Stimulated activated CD8-positive, alpha-beta memory T cell treated with anti-CD3 and anti-CD28 coated beads, Interleukin-4, amount 100 ng/mL, for 48 hours (primary cell): ENCODE data around the gene MAPKAP1.

Experiments
- DNase-seq: peaks from one replicate; pipeline ENCODE4 v3.0.0-alpha.2; 2020

The MAPKAP1 gene

DNA sequence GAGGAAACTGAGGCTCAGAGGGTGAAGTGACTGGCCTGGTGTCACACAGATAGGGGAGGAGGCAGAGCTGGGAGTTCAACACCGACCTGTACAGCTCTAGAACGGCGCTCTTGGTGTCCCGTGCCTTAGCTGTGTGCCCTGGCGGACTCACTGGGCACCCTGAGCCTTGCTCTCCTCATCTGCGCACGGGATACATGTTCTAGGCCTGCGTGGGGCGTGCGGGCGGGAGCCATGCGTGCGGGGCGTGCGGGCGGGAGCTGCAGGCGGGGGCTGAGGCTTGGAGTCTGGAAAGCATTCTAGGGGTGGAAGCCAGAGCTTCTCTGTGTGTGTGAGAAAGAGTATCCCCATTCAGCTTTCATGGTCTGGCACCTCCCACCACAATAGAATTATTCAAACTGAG lies 280.1 kb downstream of the MAPKAP1 start:
- DNase-seq = no peak

DNA sequence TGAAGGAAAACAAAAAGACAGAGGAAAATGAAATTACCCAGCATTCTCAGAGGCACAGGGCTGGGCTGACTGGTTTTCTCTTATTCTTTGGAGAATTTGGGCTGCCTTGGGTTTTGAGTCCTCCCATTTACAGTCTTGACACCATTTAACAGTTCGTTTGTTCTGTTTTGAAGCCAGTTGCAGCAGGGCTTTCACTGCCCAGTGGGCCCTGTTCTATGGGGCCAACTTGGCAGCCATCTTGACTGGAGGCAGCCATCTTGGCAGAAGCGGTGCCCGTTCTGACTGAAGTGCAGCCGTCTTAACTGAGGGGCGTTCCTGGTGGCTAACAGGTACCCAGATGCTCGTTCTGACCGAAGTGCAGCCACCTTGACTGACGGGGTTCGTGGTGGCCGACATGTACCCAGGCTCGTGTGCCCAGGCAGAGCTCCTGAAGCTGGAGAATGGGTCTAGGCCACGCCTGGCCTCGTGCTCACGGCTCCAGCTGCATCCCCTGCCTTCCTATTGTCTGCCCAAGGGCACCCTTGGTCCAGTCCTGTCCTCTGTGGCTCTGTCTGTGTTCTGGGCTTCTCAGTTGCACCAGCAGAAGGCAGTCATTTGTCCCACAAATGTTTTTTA lies 281.0 kb downstream of the MAPKAP1 start:
- no peak for DNase-seq

DNA sequence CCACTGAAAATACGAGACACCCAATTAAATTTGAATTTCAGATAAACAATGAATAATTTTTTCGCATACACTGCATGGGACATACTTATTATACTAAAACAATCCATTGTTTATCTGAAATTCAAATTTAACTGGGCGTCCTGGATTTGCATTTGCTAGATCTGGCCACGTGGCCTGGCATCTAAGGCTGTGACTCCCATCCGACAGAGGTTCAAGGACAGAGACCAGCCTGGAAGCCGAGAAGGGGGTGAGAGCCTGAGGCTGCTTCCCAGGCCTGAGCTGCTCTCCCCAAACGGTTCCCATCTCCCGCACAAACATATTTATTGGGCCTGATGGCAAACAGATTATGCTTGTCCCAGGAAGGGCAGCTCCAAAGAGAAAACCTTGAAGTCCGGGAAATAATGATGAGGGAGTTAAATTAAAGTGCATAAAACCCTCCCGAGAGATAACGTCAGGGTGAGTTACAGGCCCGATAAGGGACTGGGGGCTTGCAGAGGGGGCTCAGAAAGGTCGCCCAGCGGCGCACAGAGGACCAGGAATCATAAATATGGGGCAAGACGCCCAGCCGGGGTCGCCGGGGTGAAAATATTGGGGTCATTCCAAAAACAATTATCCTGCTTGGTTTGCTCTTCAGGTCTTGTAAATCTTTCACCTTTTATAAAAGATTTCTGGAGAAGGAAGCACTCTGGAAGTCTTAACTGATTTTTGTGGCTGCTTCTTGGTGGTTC lies 281.7 kb downstream of the MAPKAP1 start:
- DNase-seq = no peak

DNA sequence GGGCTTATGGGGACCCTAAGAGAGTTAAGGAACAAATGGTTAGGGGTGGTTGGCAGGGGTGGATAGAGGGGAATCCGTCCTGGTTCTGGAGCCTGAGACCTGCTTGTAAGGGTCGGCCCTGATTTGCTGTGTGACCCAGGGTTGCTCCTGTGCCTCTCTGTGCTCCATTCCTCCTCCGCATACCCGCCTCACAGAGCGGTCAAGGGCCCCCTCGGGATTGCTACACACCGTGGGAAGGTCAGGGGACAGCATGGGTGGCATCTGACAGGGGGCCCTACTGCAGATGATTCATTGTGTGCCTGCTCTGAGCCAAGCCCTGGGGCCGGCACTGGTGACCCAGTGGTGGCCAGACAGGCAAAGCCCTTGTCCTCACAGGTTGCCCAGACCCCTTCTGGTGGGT lies 283.0 kb downstream of the MAPKAP1 start:
- DNase-seq = no peak

DNA sequence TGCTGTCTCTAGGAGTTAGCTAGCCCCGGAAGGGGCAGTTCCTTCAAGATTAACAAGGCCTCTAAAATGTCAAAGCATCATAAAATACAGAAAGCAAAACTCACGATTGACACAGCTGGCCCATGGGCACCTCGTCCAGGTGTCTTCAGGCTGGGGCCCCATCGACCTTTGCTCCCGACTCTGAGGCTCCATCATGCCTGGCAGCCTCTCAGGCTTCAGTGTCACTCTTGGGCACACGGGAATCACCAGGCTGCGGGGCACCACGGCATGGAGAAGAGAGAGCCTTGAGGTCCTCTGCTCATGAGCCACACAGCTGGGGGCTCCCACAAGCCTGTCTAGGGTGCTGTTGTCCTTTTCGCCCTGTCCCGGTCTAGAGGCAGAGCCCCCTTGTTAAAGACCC lies 284.2 kb downstream of the MAPKAP1 start:
- DNase-seq = no peak

DNA sequence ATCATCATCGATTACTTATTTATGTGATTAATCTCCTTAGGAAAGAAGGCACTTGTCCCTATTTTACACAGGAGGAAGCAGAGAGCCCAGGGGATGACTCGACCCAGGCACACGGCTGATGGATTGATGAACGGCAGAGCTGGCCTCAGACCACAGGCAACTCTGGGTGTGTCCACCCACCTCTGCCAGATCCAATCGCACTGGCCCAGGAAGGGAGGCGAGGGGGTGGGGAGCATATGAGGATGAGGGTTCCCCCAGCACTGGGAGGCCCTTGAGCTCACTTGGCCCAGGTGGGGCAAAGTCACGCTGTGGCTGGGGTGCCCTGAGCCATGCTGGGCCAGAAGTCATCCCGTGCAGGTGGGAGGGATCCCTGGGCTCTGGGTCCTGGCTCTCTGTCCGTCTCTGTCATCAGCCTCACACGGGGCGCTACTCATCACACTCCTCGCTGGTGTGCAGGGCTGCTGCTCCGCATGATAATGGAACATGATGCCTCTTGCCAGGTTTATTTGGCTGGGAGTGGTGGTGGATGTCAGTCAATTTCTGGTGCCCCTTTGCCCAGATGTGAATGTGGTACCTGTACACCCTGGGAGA lies 285.3 kb downstream of the MAPKAP1 start:
- DNase-seq = no peak

DNA sequence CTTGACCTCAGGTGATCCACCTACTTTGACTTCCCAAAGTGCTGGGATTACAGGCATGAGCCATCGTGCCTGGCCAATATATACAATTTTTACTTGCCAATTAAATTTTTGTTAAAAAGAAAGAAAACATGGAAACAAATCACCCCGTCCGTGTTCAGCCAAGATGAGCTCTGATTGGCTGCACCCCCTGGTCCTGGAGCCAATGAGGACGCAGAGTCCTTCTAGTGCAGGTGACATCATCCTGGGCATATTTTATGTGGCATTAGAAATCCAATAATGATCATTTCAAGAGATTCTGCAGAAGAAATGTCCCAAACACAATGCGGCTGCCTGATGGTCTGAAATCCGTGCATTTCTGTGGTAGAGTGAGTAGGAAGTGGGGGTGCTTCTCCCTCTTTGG lies 285.8 kb downstream of the MAPKAP1 start:
- no peak for DNase-seq

DNA sequence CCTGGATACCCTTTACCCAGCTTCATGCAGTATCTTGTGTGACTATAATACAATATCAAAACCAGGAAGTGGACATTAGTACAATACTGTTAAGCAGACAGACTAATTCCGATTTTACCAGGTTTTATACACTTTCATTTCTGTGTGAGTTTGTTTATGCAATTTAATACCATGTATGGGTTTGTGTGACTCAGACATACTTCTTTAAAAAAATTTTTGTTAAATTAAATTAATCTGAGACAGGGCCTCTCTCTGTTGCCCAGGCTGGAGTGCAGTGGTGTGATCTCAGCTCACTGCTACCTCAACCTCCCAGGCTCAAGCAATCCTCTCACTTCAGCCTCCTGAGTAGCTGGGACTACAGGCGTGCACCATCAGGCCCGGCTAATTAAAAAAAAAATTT lies 288.6 kb downstream of the MAPKAP1 start:
- DNase-seq = no peak

DNA sequence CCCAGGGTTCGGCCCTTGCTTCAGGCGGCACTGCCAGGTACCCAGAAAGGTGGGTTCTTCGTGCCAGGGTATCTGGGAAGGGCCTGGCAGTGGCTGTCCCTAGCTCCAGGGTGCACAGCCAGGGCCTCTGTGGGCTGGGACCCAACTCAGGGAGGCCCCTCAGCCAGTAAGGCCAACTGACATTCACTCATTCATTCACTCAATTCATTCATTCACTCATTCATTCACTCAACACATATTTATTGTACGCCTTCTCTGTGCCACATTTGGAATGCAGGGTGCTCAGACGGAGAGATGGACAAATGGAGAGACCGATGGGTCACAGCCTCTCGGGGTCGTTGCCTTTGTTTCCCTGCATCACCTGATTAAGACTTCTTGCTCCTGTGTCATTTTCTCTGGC lies 290.5 kb downstream of the MAPKAP1 start:
- DNase-seq = no peak

DNA sequence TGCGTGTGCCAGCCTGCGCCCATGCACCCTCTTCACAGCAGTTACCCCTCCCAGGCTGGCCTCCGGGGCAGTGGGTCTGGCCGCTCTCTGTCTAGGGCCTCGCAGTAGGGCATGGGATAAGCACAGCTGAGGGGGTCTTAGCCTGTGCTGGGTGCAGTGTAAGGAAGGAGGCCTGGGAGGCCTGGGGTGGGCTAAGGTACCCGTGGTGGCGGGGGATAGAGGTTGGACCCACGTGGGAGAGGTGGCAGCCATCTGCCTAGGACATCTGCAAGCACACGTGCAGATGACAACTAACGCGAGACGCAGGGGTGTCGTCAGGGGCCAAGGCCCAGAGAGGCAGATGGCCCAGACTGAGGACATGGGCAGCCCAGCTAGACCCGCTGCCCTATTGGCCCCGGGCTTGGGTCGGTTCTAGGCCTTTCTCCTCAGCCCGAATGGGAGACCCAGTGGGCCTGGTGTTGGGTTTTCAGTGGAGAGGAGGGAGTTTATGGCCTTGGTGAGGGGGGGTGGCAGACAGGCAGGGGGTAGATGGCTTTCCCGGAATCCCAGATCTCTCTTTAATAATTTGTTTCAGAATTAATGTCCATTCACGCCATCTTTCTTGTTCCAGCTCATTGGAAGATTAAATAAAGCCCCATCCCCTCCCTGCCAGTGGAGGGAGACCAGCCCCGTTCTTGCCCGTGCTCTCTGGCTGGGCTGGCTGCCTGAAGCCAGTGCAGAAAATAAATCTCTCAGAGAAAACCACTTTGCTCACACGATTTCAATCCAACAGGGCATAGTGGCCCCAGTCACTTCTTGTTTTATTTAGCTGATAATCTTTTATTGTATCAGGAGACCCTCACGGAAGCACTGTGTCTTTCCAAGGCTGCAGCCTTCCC lies 291.2 kb downstream of the MAPKAP1 start:
- DNase-seq = no peak

DNA sequence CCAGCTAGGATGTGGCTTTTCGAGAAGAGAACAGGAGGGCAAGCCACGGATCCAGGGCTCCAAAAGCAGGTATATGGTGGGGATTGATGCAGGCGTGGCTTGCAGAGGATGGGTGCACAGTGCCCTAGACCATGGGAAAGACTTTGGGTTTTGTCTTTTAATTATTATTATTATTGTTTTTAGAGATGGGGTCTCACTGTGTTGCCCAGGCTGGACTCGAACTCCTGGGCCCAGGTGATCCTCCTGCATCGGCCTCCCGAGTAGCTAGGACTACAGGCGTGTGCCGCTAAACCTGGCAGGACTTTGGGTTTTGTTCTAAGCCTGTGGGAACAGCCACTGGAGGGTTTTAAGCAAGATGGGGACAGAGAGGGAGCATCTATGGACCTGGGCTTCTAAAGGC lies 293.4 kb downstream of the MAPKAP1 start:
- no peak for DNase-seq

DNA sequence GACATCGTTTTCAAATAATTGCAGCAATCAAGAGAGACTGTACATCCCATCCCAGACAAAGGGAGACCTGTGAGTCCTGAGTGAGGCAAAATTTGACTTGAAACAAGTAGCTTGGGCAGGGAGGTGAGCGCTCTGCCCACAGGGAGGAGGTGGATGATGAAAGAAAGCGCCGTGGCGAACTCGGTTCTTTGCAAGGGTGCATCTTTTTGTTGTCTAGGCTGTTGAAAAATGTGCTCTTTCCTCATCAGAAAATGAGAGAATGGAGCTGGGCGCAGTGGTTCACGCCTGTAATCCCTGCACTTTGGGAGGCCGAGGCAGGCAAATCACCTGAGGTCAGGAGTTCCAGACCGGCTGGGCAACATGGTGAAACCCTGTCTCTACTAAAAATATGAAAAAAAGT lies 294.8 kb downstream of the MAPKAP1 start:
- no peak for DNase-seq

DNA sequence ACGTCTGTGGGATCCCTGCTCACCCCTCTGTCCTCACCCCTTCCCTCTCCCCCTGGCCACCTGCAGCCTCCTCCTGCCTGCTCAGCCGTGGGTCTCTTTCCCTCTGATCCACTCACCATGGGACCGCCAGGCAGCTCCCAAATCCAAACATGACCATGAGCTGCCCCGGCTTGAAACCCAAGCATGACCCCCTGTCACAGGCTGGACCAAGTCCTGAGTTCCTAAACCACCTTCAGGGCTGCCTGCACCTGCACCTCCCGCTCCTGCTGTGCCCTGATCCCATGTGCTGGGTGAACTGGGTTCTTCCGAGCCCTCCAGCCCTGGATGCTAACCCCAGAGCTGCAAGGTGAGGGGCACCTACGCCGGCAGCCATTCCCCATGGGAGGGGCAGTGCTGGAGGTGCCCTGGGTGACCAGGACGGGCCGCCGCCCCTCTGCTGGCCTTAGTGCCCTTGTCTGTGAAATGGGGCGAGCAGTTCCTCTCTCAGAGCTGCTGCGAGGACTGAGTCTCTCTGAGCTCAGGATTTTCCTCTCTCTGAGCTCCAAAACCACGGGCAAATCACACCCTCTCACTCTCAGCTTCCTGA lies 295.7 kb downstream of the MAPKAP1 start:
- no peak for DNase-seq

DNA sequence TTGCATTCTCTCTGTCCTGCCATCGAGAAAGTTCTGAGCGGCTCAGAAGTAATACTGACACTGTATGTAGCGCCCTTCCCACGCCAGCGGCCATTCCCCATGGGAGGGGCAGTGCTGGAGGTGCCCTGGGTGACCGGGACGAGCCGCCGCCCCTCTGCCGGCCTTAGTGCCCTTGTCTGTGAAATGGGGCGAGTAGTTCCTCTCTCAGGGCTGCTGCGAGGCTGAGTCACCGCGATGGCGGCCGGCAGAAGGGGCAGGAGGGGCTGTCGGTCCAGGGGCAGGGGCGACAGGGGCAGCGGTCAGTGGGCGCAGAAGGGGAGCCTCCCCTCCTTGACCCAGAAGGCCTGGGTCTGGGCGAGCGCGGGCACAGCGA lies 296.5 kb downstream of the MAPKAP1 start:
- DNase-seq = no peak

DNA sequence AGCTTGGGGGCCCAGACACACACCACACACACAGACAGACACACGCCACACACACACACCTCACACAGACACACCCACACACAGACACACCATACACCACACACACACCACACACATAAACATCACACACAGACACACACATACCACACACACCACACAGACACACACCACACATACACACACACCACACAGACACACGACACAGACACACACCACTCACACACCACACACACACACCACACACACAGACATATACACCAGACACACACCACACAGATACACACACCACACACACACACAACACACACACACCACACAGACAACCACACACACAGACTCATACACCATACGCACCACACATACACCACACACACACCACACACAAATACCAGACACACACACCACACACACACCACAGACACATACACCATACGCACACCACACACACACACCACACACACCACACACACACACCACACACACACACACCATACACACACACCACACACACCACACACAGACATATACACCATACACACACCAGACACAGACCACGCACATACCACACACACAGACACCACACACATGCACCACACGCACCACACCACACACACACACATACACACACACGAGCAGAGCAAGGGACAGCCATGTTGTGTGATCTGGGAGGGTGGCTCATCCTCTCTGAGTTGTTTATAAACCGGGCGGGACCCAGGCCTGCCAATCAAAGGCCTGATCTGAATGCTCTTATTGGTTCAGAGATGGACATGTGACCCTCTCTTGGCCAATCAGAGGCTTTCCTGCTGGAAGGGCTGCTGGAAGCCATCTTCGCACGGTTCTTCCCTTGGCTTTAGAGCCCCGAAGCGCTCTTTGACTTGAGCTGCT lies 297.1 kb downstream of the MAPKAP1 start:
- peak; percentile 65 for DNase-seq

DNA sequence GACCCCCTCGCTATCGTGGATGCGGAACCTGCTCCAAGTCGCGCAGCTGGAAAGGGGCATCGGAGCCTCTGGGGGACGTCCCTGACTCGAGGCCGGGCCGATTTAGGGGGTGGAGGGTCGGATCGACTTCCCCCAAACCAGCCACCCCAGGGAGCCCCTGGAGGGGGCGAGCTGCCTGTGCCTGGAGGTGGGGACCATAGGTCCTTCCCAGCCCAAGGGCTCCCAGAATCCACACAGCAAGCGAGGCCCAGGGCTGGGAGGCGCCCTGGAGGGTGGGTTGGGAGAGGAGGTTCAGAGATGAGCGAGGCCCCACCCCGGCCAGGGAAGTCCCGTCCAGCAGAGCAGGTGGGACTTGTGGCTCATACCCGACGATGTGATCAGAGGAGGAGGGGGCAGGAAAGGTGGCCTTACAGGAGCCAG lies 297.8 kb downstream of the MAPKAP1 start:
- DNase-seq = no peak

DNA sequence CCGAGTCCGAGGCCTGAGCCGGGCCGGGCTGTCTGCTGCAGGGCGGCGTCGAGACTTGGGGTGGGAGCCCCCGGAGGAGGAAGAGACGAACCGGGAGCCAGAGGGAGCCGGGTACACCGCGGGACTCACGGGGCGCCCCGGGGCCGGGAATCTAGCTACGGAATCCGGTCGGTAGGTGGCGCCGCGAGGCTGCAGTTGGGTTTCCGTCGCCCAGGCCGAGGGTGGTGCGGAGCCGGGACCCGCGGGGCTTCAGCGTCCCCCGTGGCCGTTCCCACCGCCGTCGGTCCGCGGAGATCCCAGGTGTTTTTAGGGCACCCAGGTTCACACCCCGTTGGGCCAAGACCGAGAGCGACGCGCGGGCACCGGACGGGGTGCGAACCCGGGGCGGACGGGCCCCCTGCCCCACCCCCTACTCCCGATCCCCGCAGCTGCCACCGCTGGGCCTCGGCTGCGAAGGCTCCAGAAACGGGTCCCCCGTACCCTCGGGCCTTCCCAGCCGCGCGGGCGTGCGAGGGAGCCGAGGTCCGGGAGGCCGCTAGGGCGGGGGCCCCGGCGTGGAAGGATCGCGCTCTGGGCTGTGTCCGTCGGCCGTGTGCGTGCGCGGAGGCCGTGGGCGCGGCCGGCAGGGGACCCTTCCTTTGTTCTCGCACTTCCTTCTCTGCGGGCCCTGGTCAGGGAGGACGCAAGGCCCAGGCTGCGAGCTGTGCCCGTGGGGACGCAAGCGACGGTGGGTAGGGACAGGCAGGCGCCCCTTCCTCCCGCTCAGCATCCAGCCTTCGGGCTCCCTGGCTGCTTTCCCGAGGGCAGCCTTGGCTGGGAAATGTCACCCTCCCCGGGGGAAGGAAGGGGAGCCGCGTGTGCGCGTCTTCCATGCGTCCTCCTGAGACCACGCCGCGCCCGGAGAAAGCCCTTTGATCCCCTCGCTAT lies 298.8 kb downstream of the MAPKAP1 start:
- peak; percentile 91 for DNase-seq

DNA sequence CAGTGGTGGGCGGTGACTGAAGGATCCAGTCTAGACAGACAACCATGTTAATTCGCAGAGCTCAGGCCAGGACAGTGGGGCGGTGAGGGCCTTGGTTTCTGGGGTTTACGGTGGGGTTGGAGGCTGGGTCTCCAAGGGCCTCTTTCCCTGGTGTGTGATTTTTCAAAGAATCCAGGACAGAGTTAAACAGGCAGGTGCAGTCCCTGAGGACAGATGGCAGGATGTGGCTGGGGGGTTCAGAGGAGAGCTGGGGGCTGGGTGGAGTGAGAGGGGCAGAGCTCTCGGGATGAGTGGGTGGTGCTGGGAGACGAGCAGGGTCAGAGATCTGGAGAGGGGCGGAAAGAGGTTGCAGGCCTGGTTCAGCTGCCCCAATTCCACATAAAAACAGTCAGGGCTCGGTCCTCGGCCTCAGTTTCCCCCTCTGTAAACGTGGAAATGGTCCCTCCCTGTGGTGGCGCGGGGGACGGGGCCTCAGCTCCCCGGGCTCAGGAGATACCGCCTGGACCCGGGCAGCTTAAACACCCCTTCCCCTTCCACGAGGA lies 299.5 kb downstream of the MAPKAP1 start:
- no peak for DNase-seq

DNA sequence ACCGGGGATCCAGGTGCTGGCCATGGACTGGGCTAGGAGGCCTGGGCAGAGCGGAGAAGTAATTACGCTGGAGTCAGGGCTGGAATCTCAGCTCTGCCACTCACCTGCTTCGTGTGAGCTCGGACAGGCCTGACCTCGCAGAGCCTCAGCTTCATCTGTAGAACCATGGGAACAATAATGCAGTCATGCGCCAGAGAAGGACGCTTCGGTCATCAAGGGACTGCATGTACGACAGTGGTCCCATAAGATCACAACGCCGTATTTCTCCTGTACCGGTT lies 300.3 kb downstream of the MAPKAP1 start:
- DNase-seq = no peak

DNA sequence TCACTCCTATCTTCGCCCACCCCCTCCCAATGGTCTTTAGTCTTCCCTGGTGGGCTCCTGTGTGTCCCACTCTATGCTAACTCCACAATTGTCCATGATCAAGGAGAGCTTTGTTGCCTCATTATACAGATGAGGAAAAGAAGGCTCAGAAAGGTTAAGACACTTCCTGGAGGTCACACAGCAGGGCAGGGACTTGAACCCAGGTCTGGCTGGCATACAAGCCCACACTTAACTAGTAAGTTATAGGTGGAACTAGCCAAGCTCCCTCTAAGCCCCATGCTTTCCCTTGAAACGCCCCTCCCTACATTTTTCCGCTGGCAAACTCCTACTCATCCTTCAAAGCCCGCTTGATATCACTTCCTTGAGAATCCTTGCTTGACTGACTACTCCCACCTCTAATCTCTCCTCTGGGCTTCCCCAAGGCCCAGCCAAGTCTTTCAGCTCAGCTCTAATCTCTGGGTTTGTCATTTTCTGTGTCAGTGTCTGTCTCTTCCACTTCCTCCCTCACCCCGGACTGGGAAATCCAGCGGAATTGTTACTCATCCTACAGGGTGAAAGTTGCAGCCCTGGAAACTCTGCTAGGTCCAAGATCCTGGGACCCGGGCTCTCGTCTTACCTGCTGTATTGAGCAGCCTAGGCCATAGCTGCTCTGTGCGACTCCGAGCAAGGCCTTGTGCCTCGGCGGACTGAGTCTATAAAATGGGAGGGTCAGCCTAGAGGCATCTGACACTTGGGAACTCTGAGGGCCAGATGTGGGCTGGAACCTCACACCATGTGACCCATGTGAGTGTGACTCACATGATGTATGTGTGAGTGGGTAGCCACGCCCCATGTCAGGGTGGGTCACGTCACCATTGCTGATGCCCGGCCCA lies 300.8 kb downstream of the MAPKAP1 start:
- DNase-seq = no peak
